IMR-90 (cell line): ENCODE results near the gene TOR1AIP2. TPM values are rescaled to one million over a fixed set of nuclear protein-coding genes. Genes with fewer than 3 reads are reported as not detected.

ENCODE experiments used
- ATAC-seq: fragments of 200-7000 bp; cut with Tn5 transposase; 2 replicates; pipeline ENCODE4 v1.9.1; 2020; ENCODE audit warnings: low read depth, mild to moderate bottlenecking, moderate library complexity
- BruUV-seq: library from RNA; stranded (reverse); fragments of 400-500 nt; replicated peaks from 2 replicates; lab custom pipeline; 2021; lab: Mats Ljungman, UMichigan
- CTCF ChIA-PET: fragments of 300-600 bp; formaldehyde crosslinking; extraction: SDS; loops from one replicate; lab custom pipeline; 2021; ENCODE audit warnings: antibody characterized with exemption; lab: Yijun Ruan, JAX
- POLR2A ChIA-PET: fragments of 300-600 bp; sonication (Branson Sonifier 250); formaldehyde crosslinking; loops from one replicate; lab custom pipeline; 2022; ENCODE audit warnings: antibody characterized with exemption; ENCODE audit not compliant: unreplicated experiment; lab: Charles Lee
- DNase-seq: peaks from one replicate; pipeline ENCODE4 v3.0.0; 2013
- H2AFZ ChIP-seq: replicated peaks from 2 replicates; pipeline ENCODE3; 2013; ENCODE audit warnings: low read length, mild to moderate bottlenecking; ENCODE audit not compliant: poor library complexity
- H2AK5ac ChIP-seq: 2 replicates; pipeline ENCODE4 v1.6.1; 2013; ENCODE audit warnings: low read depth, low read length, inconsistent platforms
- H2AK9ac ChIP-seq: replicated peaks from 2 replicates; pipeline ENCODE3; 2013; ENCODE audit warnings: mild to moderate bottlenecking, low read depth, low read length, moderate library complexity; ENCODE audit not compliant: poor library complexity
- H2BK120ac ChIP-seq: 2 replicates; pipeline ENCODE4 v1.6.1; 2013; ENCODE audit warnings: low read depth, low read length, inconsistent platforms
- H2BK15ac ChIP-seq: 3 replicates; pipeline ENCODE4 v1.6.1; 2013; ENCODE audit warnings: low read depth, low read length, inconsistent platforms
- H2BK20ac ChIP-seq: 2 replicates; pipeline ENCODE4 v1.6.1; 2013; ENCODE audit warnings: low read depth, mild to moderate bottlenecking, inconsistent platforms, low read length, moderate library complexity
- H2BK5ac ChIP-seq: 2 replicates; pipeline ENCODE4 v1.6.1; 2013; ENCODE audit warnings: mild to moderate bottlenecking, low read depth, low read length, inconsistent platforms; ENCODE audit not compliant: poor library complexity, severe bottlenecking
- H3K14ac ChIP-seq: replicated peaks from 2 replicates; pipeline ENCODE4 v1.6.1; 2013; ENCODE audit warnings: low read depth, low read length, inconsistent platforms
- H3K18ac ChIP-seq: 2 replicates; pipeline ENCODE4 v1.6.1; 2013; ENCODE audit warnings: low read depth, low read length, control low read depth
- H3K23ac ChIP-seq: 2 replicates; pipeline ENCODE4 v1.6.1; 2013; ENCODE audit warnings: low read depth, low read length, inconsistent platforms
- H3K27ac ChIP-seq: 2 replicates; pipeline ENCODE4 v1.5.1; 2013; ENCODE audit warnings: mild to moderate bottlenecking, control low read depth, low read length; ENCODE audit not compliant: insufficient read depth
- H3K27me3 ChIP-seq: 2 replicates; pipeline ENCODE4 v1.6.1; 2013; ENCODE audit warnings: low read length; ENCODE audit not compliant: control insufficient read depth, insufficient read depth
- H3K36me3 ChIP-seq: 2 replicates; pipeline ENCODE4 v1.6.1; 2013; ENCODE audit warnings: low read length, mixed read lengths; ENCODE audit not compliant: control insufficient read depth, insufficient read depth
- H3K4ac ChIP-seq: 2 replicates; pipeline ENCODE4 v1.6.1; 2013; ENCODE audit warnings: low read depth, low read length, inconsistent platforms
- H3K4me1 ChIP-seq: 2 replicates; pipeline ENCODE4 v1.6.1; 2013; ENCODE audit warnings: low read length, mixed read lengths; ENCODE audit not compliant: control insufficient read depth, insufficient read depth
- H3K4me2 ChIP-seq: 2 replicates; pipeline ENCODE4 v1.6.1; 2013; ENCODE audit warnings: low read depth, mild to moderate bottlenecking, control low read depth, low read length, moderate library complexity
- H3K4me3 ChIP-seq: 2 replicates; pipeline ENCODE4 v1.5.1; 2013; ENCODE audit warnings: low read depth, mild to moderate bottlenecking, control low read depth, low read length, moderate library complexity; ENCODE audit not compliant: insufficient read depth
- H3K56ac ChIP-seq: 2 replicates; pipeline ENCODE4 v1.6.1; 2013; ENCODE audit warnings: low read length, inconsistent platforms; ENCODE audit not compliant: insufficient read depth; ENCODE audit errors: extremely low read depth
- H3K79me1 ChIP-seq, 2 experiments: 2 replicates each; pipeline ENCODE4 v1.6.1; 2013; ENCODE audit warnings: low read length in 2 of 2, inconsistent platforms in 1 of 2, low read depth in 1 of 2
- H3K9ac ChIP-seq: 2 replicates; pipeline ENCODE4 v1.6.1; 2013; ENCODE audit warnings: low read depth, low read length, control low read depth
- H3K9me1 ChIP-seq: 2 replicates; pipeline ENCODE4 v1.6.1; 2013; ENCODE audit warnings: low read length, inconsistent platforms; ENCODE audit not compliant: insufficient read depth
- H3K9me3 ChIP-seq: 2 replicates; pipeline ENCODE4 v1.6.1; 2013; ENCODE audit warnings: low read length; ENCODE audit not compliant: control insufficient read depth, insufficient read depth
- H4K20me1 ChIP-seq: 2 replicates; pipeline ENCODE4 v1.6.1; 2013; ENCODE audit warnings: low read length, inconsistent platforms; ENCODE audit not compliant: insufficient read depth
- H4K5ac ChIP-seq: 2 replicates; pipeline ENCODE4 v1.6.1; 2013; ENCODE audit warnings: mild to moderate bottlenecking, low read depth, low read length, control low read depth
- H4K8ac ChIP-seq, 2 experiments: 2 replicates each; pipeline ENCODE4 v1.6.1; 2013; ENCODE audit warnings: low read depth in 2 of 2, low read length in 2 of 2, control low read depth in 1 of 2, inconsistent platforms in 1 of 2
- H4K91ac ChIP-seq: 2 replicates; pipeline ENCODE4 v1.6.1; 2013; ENCODE audit warnings: low read depth, low read length, inconsistent platforms; ENCODE audit not compliant: insufficient read depth
- WGBS, 2 experiments: methylation state at CpG; one replicate each; pipeline versions ENCODE4 v1.1.5 to v1.1.7; 2013; ENCODE audit warnings: missing lambda C conversion rate in 2 of 2; ENCODE audit not compliant: insufficient read length in 1 of 2; ENCODE audit errors: extremely low coverage in 2 of 2; 5-methylcytosine and 5-hydroxymethylcytosine counted together
- dilution Hi-C: fragments of 300-500 bp; cut with HindIII; formaldehyde crosslinking; loops from one replicate; pipeline ENCODE4 v1.14.3; 2018; ENCODE audit warnings: low sequenced_read_pairs; ENCODE audit not compliant: unreplicated experiment
- in situ Hi-C: fragments of 300-500 bp; cut with MboI; formaldehyde crosslinking; loops from 3 replicates; pipeline ENCODE4 v1.14.3; 2019; ENCODE audit warnings: low sequenced_read_pairs, inconsistent platforms, mixed read lengths
- intact Hi-C: fragments of 100-400 bp; cut with micrococcal nuclease; formaldehyde crosslinking; loops from 2 replicates; pipeline ENCODE4 v1.10.0; 2022
- polyA plus RNA-seq, 3 experiments: library from polyadenylated mRNA; depleted of rRNA; stranded (reverse); fragments of >200 nt; gene quantifications; 2 replicates each; pipeline ENCODE4 v1.2.3, GENCODE V29; 2012; ENCODE audit warnings: low replicate concordance in 1 of 3
- total RNA-seq: library from RNA; depleted of rRNA; stranded (reverse); fragments of >200 nt; gene quantifications from 2 replicates; pipeline ENCODE4 v1.2.3, GENCODE V29; 2012
- TF ChIP-seq, protein P1 (sequence below): fragments of 150-350 bp; IDR thresholded peaks from 2 replicates; pipeline ENCODE4 v1.6.1; 2017; ENCODE audit warnings: mild to moderate bottlenecking, antibody characterized with exemption, low read length, low read depth

Gene TOR1AIP2
- total and polyA plus RNA-seq, 2 of the 4 experiments (the other 2 are of a cell fraction) = 20.7 to 85.0 TPM

GRCh38 chr1:179825798-179826460 is 51.7 kb downstream of the TOR1AIP2 start:
- Histone ChIP-seq H3K4me2 (no peak overlapping the region), H3K14ac (no peak overlapping the region), H3K56ac (no peak overlapping the region), H3K9me3 (no peaks in the 10 kb centered on the region), H3K27ac (no peak overlapping the region), H3K18ac (no peak overlapping the region), H3K9me1 (no peaks in the 10 kb centered on the region), H3K27me3 (peaks cover 28% of the 10 kb centered on the region), H3K4ac (no peak overlapping the region), H4K20me1 (no peaks in the 10 kb centered on the region), H4K5ac (no peak overlapping the region), H3K4me3 (no peak overlapping the region), H2AK5ac (no peak overlapping the region), H2BK120ac (no peak overlapping the region), H2AFZ (peak overlapping the region; percentile 18), H3K23ac (no peak overlapping the region), H3K9ac (no peak overlapping the region), H4K91ac (no peak overlapping the region), H3K79me1 (no peaks in the 10 kb centered on the region), H2AK9ac (no peak overlapping the region), H3K4me1 (no peaks in the 10 kb centered on the region), H2BK5ac (no peak overlapping the region), H2BK15ac (no peak overlapping the region), H3K36me3 (no peaks in the 10 kb centered on the region), H2BK20ac (no peak overlapping the region), H4K8ac (no peak overlapping the region)
- no TSS peak for BruUV-seq
- DNase-seq = no peak
- POLR2A ChIA-PET = no interaction called here
- in situ Hi-C loops (no loop called here), dilution Hi-C loops (no loop called here), intact Hi-C loops (no loop called here)
- 70% methylated on average over 2 of the region's 13 CpGs; no CpG with 5 or more reads in 1 of the 2 experiments for WGBS, 2 experiments
- ATAC-seq = no peak; the same call in 1 of the 2 replicates
- CTCF ChIA-PET = no interaction called here
- TF ChIP-seq, protein P1, sequence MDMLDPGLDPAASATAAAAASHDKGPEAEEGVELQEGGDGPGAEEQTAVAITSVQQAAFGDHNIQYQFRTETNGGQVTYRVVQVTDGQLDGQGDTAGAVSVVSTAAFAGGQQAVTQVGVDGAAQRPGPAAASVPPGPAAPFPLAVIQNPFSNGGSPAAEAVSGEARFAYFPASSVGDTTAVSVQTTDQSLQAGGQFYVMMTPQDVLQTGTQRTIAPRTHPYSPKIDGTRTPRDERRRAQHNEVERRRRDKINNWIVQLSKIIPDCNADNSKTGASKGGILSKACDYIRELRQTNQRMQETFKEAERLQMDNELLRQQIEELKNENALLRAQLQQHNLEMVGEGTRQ = no peak
